ENCODE results near the gene NPM3. TPM values are rescaled to one million over a fixed set of nuclear protein-coding genes. Genes with fewer than 3 reads are reported as not detected.

Gene NPM3
- polyA plus RNA-seq, 1 experiment = 31.5 TPM

GRCh38 chr10:101780818-101781654 lies 2.2 kb downstream of the NPM3 start:
- Histone ChIP-seq H3K27me3 (ENCODE audit: control insufficient read depth, insufficient read depth, low read length) (peaks cover 23% of the 10 kb centered on the region), H3K27ac (ENCODE audit: low read depth, low read length) (no peak overlapping the region), H3K4me3 (ENCODE audit: low read depth, low read length) (no peak overlapping the region), H3K9me3 (ENCODE audit: control insufficient read depth, insufficient read depth, low read length) (no peaks in the 10 kb centered on the region; the same call in 1 of the 2 replicates)
- ChIA-PET CTCF (interaction anchor here (0.5 to 6.1 kb wide), 67 partner anchors 9 to 773 kb away, joined by 3 to 127 read pairs (median 4); partner anchors contain the start of gene OGA), POLR2A (interaction anchor here (0.6 to 1.9 kb wide), 2 partner anchors 177 to 178 kb away, joined by 3 to 6 read pairs; no protein-coding TSS in a partner anchor)
- DNase-seq (ENCODE audit: low read depth, low spot score) = peak; percentile 30
- peak; percentile 92 for TF ChIP-seq CTCF (IDR thresholded peaks at IDR 0.05; ENCODE audit: low read depth, low read length)

- TF ChIP-seq CTCF (IDR thresholded peaks at IDR 0.05; ENCODE audit: low read depth, low read length) = no peak
- 0 out of 2 replicates have a peak overlapping the region, but pooled peaks have one; percentile 15 for H3K4me3 ChIP-seq (ENCODE audit: low read depth, low read length)
- CTCF ChIA-PET = interaction anchor here (0.6 to 6.1 kb wide), 23 partner anchors 8 to 619 kb away, joined by 3 to 127 read pairs (median 7); no protein-coding TSS in a partner anchor
- no peaks in the 10 kb centered on the region; the same call in 1 of the 2 replicates for H3K9me3 ChIP-seq (ENCODE audit: control insufficient read depth, insufficient read depth, low read length)
- POLR2A ChIA-PET = no interaction called here
- H3K27me3 ChIP-seq (ENCODE audit: control insufficient read depth, insufficient read depth, low read length) = peaks cover 25% of the 10 kb centered on the region
- no peak overlapping the region for H3K27ac ChIP-seq (ENCODE audit: low read depth, low read length)
- DNase-seq (ENCODE audit: low read depth, low spot score) = no peak
Observed at GRCh38 chr10:101780187-101780817, 2.9 kb downstream of the NPM3 start.

GRCh38 chr10:101779544-101780186 lies 3.6 kb downstream of the NPM3 start:
- POLR2A ChIA-PET = interaction anchor here (0.9 kb wide), 1 partner anchor 177 kb away, joined by 4 read pairs; no protein-coding TSS in a partner anchor
- H3K4me3 ChIP-seq (ENCODE audit: low read depth, low read length) = peak overlapping the region; percentile 11
- CTCF ChIA-PET = interaction anchor here (0.8 to 4.9 kb wide), 7 partner anchors 8 to 566 kb away, joined by 3 to 127 read pairs (median 7); no protein-coding TSS in a partner anchor

More at GRCh38 chr10:101779544-101780186, 3.6 kb downstream of the NPM3 start:
- peak; percentile 15 for DNase-seq (ENCODE audit: low read depth, low spot score)
- peaks cover 31% of the 10 kb centered on the region for H3K27me3 ChIP-seq (ENCODE audit: control insufficient read depth, insufficient read depth, low read length)
- H3K27ac ChIP-seq (ENCODE audit: low read depth, low read length) = no peak overlapping the region
- no peaks in the 10 kb centered on the region; the same call in 1 of the 2 replicates for H3K9me3 ChIP-seq (ENCODE audit: control insufficient read depth, insufficient read depth, low read length)
- peak; percentile 79 for TF ChIP-seq CTCF (IDR thresholded peaks at IDR 0.05; ENCODE audit: low read depth, low read length)
